IMR-90 (cell line): ENCODE measurements around the gene CDK17. TPM values are rescaled to one million over a fixed set of nuclear protein-coding genes. Genes with fewer than 3 reads are reported as not detected.

Experiments used
- ATAC-seq: fragments of 200-7000 bp; cut with Tn5 transposase; 2 replicates; pipeline ENCODE4 v1.9.1; 2020; ENCODE audit warnings: low read depth, mild to moderate bottlenecking, moderate library complexity
- BruUV-seq: library from RNA; stranded (reverse); fragments of 400-500 nt; replicated peaks from 2 replicates; lab custom pipeline; 2021; lab: Mats Ljungman, UMichigan
- CTCF ChIA-PET: fragments of 300-600 bp; formaldehyde crosslinking; extraction: SDS; loops from one replicate; lab custom pipeline; 2021; ENCODE audit warnings: antibody characterized with exemption; lab: Yijun Ruan, JAX
- POLR2A ChIA-PET: fragments of 300-600 bp; sonication (Branson Sonifier 250); formaldehyde crosslinking; loops from one replicate; lab custom pipeline; 2022; ENCODE audit warnings: antibody characterized with exemption; ENCODE audit not compliant: unreplicated experiment; lab: Charles Lee
- DNase-seq: peaks from one replicate; pipeline ENCODE4 v3.0.0; 2013
- H2AFZ ChIP-seq: replicated peaks from 2 replicates; pipeline ENCODE3; 2013; ENCODE audit warnings: low read length, mild to moderate bottlenecking; ENCODE audit not compliant: poor library complexity
- H2AK5ac ChIP-seq: 2 replicates; pipeline ENCODE4 v1.6.1; 2013; ENCODE audit warnings: low read depth, low read length, inconsistent platforms
- H2AK9ac ChIP-seq: replicated peaks from 2 replicates; pipeline ENCODE3; 2013; ENCODE audit warnings: mild to moderate bottlenecking, low read depth, low read length, moderate library complexity; ENCODE audit not compliant: poor library complexity
- H2BK120ac ChIP-seq: 2 replicates; pipeline ENCODE4 v1.6.1; 2013; ENCODE audit warnings: low read depth, low read length, inconsistent platforms
- H2BK15ac ChIP-seq: 3 replicates; pipeline ENCODE4 v1.6.1; 2013; ENCODE audit warnings: low read depth, low read length, inconsistent platforms
- H2BK20ac ChIP-seq: 2 replicates; pipeline ENCODE4 v1.6.1; 2013; ENCODE audit warnings: low read depth, mild to moderate bottlenecking, inconsistent platforms, low read length, moderate library complexity
- H2BK5ac ChIP-seq: 2 replicates; pipeline ENCODE4 v1.6.1; 2013; ENCODE audit warnings: mild to moderate bottlenecking, low read depth, low read length, inconsistent platforms; ENCODE audit not compliant: poor library complexity, severe bottlenecking
- H3K14ac ChIP-seq: replicated peaks from 2 replicates; pipeline ENCODE4 v1.6.1; 2013; ENCODE audit warnings: low read depth, low read length, inconsistent platforms
- H3K18ac ChIP-seq: 2 replicates; pipeline ENCODE4 v1.6.1; 2013; ENCODE audit warnings: low read depth, low read length, control low read depth
- H3K23ac ChIP-seq: 2 replicates; pipeline ENCODE4 v1.6.1; 2013; ENCODE audit warnings: low read depth, low read length, inconsistent platforms
- H3K27ac ChIP-seq: 2 replicates; pipeline ENCODE4 v1.5.1; 2013; ENCODE audit warnings: mild to moderate bottlenecking, control low read depth, low read length; ENCODE audit not compliant: insufficient read depth
- H3K27me3 ChIP-seq: 2 replicates; pipeline ENCODE4 v1.6.1; 2013; ENCODE audit warnings: low read length; ENCODE audit not compliant: control insufficient read depth, insufficient read depth
- H3K36me3 ChIP-seq: 2 replicates; pipeline ENCODE4 v1.6.1; 2013; ENCODE audit warnings: low read length, mixed read lengths; ENCODE audit not compliant: control insufficient read depth, insufficient read depth
- H3K4ac ChIP-seq: 2 replicates; pipeline ENCODE4 v1.6.1; 2013; ENCODE audit warnings: low read depth, low read length, inconsistent platforms
- H3K4me1 ChIP-seq: 2 replicates; pipeline ENCODE4 v1.6.1; 2013; ENCODE audit warnings: low read length, mixed read lengths; ENCODE audit not compliant: control insufficient read depth, insufficient read depth
- H3K4me2 ChIP-seq: 2 replicates; pipeline ENCODE4 v1.6.1; 2013; ENCODE audit warnings: low read depth, mild to moderate bottlenecking, control low read depth, low read length, moderate library complexity
- H3K4me3 ChIP-seq: 2 replicates; pipeline ENCODE4 v1.5.1; 2013; ENCODE audit warnings: low read depth, mild to moderate bottlenecking, control low read depth, low read length, moderate library complexity; ENCODE audit not compliant: insufficient read depth
- H3K56ac ChIP-seq: 2 replicates; pipeline ENCODE4 v1.6.1; 2013; ENCODE audit warnings: low read length, inconsistent platforms; ENCODE audit not compliant: insufficient read depth; ENCODE audit errors: extremely low read depth
- H3K79me1 ChIP-seq, 2 experiments: 2 replicates each; pipeline ENCODE4 v1.6.1; 2013; ENCODE audit warnings: low read length in 2 of 2, inconsistent platforms in 1 of 2, low read depth in 1 of 2
- H3K9ac ChIP-seq: 2 replicates; pipeline ENCODE4 v1.6.1; 2013; ENCODE audit warnings: low read depth, low read length, control low read depth
- H3K9me1 ChIP-seq: 2 replicates; pipeline ENCODE4 v1.6.1; 2013; ENCODE audit warnings: low read length, inconsistent platforms; ENCODE audit not compliant: insufficient read depth
- H3K9me3 ChIP-seq: 2 replicates; pipeline ENCODE4 v1.6.1; 2013; ENCODE audit warnings: low read length; ENCODE audit not compliant: control insufficient read depth, insufficient read depth
- H4K20me1 ChIP-seq: 2 replicates; pipeline ENCODE4 v1.6.1; 2013; ENCODE audit warnings: low read length, inconsistent platforms; ENCODE audit not compliant: insufficient read depth
- H4K5ac ChIP-seq: 2 replicates; pipeline ENCODE4 v1.6.1; 2013; ENCODE audit warnings: mild to moderate bottlenecking, low read depth, low read length, control low read depth
- H4K8ac ChIP-seq, 2 experiments: 2 replicates each; pipeline ENCODE4 v1.6.1; 2013; ENCODE audit warnings: low read depth in 2 of 2, low read length in 2 of 2, control low read depth in 1 of 2, inconsistent platforms in 1 of 2
- H4K91ac ChIP-seq: 2 replicates; pipeline ENCODE4 v1.6.1; 2013; ENCODE audit warnings: low read depth, low read length, inconsistent platforms; ENCODE audit not compliant: insufficient read depth
- BHLHE40 ChIP-seq: fragments of 150-350 bp; IDR thresholded peaks from 2 replicates; pipeline ENCODE4 v1.6.1; 2016; ENCODE audit warnings: mild to moderate bottlenecking, low read depth, low read length
- CEBPB ChIP-seq: IDR thresholded peaks from 2 replicates; pipeline ENCODE4 v1.6.1; 2012; ENCODE audit warnings: low read depth, low read length, improper control_type of control experiment
- CHD1 ChIP-seq: IDR thresholded peaks from 2 replicates; pipeline ENCODE4 v1.6.1; 2012; ENCODE audit warnings: low read depth, low read length, improper control_type of control experiment
- CTCF ChIP-seq: conservative IDR thresholded peaks from 2 replicates; pipeline ENCODE4 v1.5.1; 2012; ENCODE audit warnings: mild to moderate bottlenecking, low read depth, low read length, improper control_type of control experiment
- ELK1 ChIP-seq: fragments of 150-350 bp; IDR thresholded peaks from 2 replicates; pipeline ENCODE4 v1.6.1; 2016; ENCODE audit warnings: low read depth, mild to moderate bottlenecking, low read length, moderate library complexity, borderline replicate concordance
- FOS ChIP-seq: fragments of 150-350 bp; IDR thresholded peaks from 2 replicates; pipeline ENCODE4 v1.6.1; 2016; ENCODE audit warnings: low read depth, low read length
- MAFK ChIP-seq: IDR thresholded peaks from 2 replicates; pipeline ENCODE4 v1.6.1; 2012; ENCODE audit warnings: low read depth, low read length, improper control_type of control experiment
- MAZ ChIP-seq: IDR thresholded peaks from 2 replicates; pipeline ENCODE4 v1.6.1; 2012; ENCODE audit warnings: low read depth, mild to moderate bottlenecking, low read length, improper control_type of control experiment, moderate library complexity, borderline replicate concordance
- MXI1 ChIP-seq: IDR thresholded peaks from 2 replicates; pipeline ENCODE4 v1.6.1; 2012; ENCODE audit warnings: low read depth, mild to moderate bottlenecking, low read length, moderate library complexity, borderline replicate concordance
- NFE2L2 ChIP-seq: fragments of 150-350 bp; IDR thresholded peaks from 2 replicates; pipeline ENCODE4 v1.6.1; 2016; ENCODE audit warnings: low read depth, mild to moderate bottlenecking, low read length
- POLR2A ChIP-seq: IDR thresholded peaks from 2 replicates; pipeline ENCODE4 v1.6.1; 2012; ENCODE audit warnings: mild to moderate bottlenecking, low read depth, low read length
- RAD21 ChIP-seq: IDR thresholded peaks from 2 replicates; pipeline ENCODE4 v1.6.1; 2012; ENCODE audit warnings: low read length, improper control_type of control experiment
- RCOR1 ChIP-seq: IDR thresholded peaks from 2 replicates; pipeline ENCODE4 v1.6.1; 2012; ENCODE audit warnings: mild to moderate bottlenecking, low read length, improper control_type of control experiment; ENCODE audit not compliant: insufficient replicate concordance
- RFX5 ChIP-seq: IDR thresholded peaks from 2 replicates; pipeline ENCODE4 v1.8.0; 2012; ENCODE audit warnings: low read depth, mild to moderate bottlenecking, low read length, moderate library complexity
- SMC3 ChIP-seq: fragments of 150-350 bp; IDR thresholded peaks from 2 replicates; pipeline ENCODE4 v1.6.1; 2016; ENCODE audit warnings: low read depth, mild to moderate bottlenecking, antibody characterized with exemption, low read length, moderate library complexity
- WGBS, 2 experiments: methylation state at CpG; one replicate each; pipeline versions ENCODE4 v1.1.5 to v1.1.7; 2013; ENCODE audit warnings: missing lambda C conversion rate in 2 of 2; ENCODE audit not compliant: insufficient read length in 1 of 2; ENCODE audit errors: extremely low coverage in 2 of 2; 5-methylcytosine and 5-hydroxymethylcytosine counted together
- dilution Hi-C: fragments of 300-500 bp; cut with HindIII; formaldehyde crosslinking; loops from one replicate; pipeline ENCODE4 v1.14.3; 2018; ENCODE audit warnings: low sequenced_read_pairs; ENCODE audit not compliant: unreplicated experiment
- in situ Hi-C: fragments of 300-500 bp; cut with MboI; formaldehyde crosslinking; loops from 3 replicates; pipeline ENCODE4 v1.14.3; 2019; ENCODE audit warnings: low sequenced_read_pairs, inconsistent platforms, mixed read lengths
- intact Hi-C: fragments of 100-400 bp; cut with micrococcal nuclease; formaldehyde crosslinking; loops from 2 replicates; pipeline ENCODE4 v1.10.0; 2022
- polyA plus RNA-seq, 3 experiments: library from polyadenylated mRNA; depleted of rRNA; stranded (reverse); fragments of >200 nt; gene quantifications; 2 replicates each; pipeline ENCODE4 v1.2.3, GENCODE V29; 2012; ENCODE audit warnings: low replicate concordance in 1 of 3
- total RNA-seq: library from RNA; depleted of rRNA; stranded (reverse); fragments of >200 nt; gene quantifications from 2 replicates; pipeline ENCODE4 v1.2.3, GENCODE V29; 2012
- TF ChIP-seq, protein P1 (sequence below): fragments of 150-350 bp; IDR thresholded peaks from 2 replicates; pipeline ENCODE4 v1.6.1; 2017; ENCODE audit warnings: mild to moderate bottlenecking, antibody characterized with exemption, low read length, low read depth

The CDK17 gene
- total and polyA plus RNA-seq, 2 of the 4 experiments (the other 2 are of a cell fraction) = 14.5 to 50.2 TPM

DNA sequence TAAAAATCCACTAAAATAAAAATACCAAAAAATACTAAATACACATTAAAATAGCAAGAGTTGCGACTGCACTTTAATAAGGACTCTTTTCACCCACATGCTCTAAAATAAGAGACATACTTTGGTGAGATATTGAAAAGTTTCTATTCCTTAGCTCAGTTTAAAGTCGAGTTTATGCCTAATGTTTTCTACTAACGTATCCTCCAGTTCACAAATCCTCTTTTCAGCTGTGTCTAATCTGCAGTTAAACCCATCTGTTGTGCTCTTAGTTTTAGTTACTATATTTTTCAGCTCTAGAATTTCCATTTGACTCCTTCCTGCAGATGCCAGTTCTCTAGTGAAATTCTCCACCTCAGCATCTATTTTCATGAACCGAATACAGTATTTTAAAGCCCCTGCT, 63.8 kb downstream of the CDK17 start:
- Histone ChIP-seq H2BK15ac (no peak overlapping the region), H2BK5ac (no peak overlapping the region), H3K18ac (no peak overlapping the region), H4K5ac (no peak overlapping the region), H3K23ac (no peak overlapping the region), H3K9me1 (no peaks in the 10 kb centered on the region; the same call in 1 of the 2 replicates), H4K20me1 (peaks cover 17% of the 10 kb centered on the region), H3K27me3 (no peaks in the 10 kb centered on the region), H3K56ac (no peak overlapping the region), H3K9ac (no peak overlapping the region), H3K4me2 (no peak overlapping the region), H3K79me1 (peaks cover 27 to 46% of the 10 kb centered on the region in 2 experiments), H3K4me1 (no peaks in the 10 kb centered on the region), H3K27ac (no peak overlapping the region), H3K4me3 (no peak overlapping the region), H3K9me3 (peaks cover 7% of the 10 kb centered on the region), H4K8ac (no peak overlapping the region), H2AK5ac (no peak overlapping the region), H3K4ac (no peak overlapping the region), H2BK120ac (no peak overlapping the region), H3K36me3 (peaks cover 6% of the 10 kb centered on the region), H2AFZ (no peak overlapping the region), H2AK9ac (no peak overlapping the region), H4K91ac (no peak overlapping the region), H3K14ac (no peak overlapping the region), H2BK20ac (no peak overlapping the region)
- BruUV-seq = no TSS peak
- dilution Hi-C loops (no loop called here), intact Hi-C loops (no loop called here), in situ Hi-C loops (no loop called here)
- DNase-seq (no peak), ATAC-seq (no peak)
- 100% methylated on average over 1 of the region's 4 CpGs; no CpG with 5 or more reads in 1 of the 2 experiments for WGBS, 2 experiments
- ChIA-PET CTCF (no interaction called here), POLR2A (no interaction called here)
- TF ChIP-seq RFX5 (no peak), POLR2A (no peak), MAFK (no peak), CEBPB (no peak), CHD1 (no peak), MAZ (no peak), RCOR1 (no peak), SMC3 (no peak), CTCF (no peak), RAD21 (no peak), FOS (no peak), MXI1 (no peak), BHLHE40 (no peak), NFE2L2 (no peak), ELK1 (no peak)
- TF ChIP-seq, protein P1, sequence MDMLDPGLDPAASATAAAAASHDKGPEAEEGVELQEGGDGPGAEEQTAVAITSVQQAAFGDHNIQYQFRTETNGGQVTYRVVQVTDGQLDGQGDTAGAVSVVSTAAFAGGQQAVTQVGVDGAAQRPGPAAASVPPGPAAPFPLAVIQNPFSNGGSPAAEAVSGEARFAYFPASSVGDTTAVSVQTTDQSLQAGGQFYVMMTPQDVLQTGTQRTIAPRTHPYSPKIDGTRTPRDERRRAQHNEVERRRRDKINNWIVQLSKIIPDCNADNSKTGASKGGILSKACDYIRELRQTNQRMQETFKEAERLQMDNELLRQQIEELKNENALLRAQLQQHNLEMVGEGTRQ = no peak
